Urinary bladder (tissue), 4 donors: Measurements from ENCODE around the gene ITGB2. TPM values are rescaled to one million over a fixed set of nuclear protein-coding genes. Genes with fewer than 3 reads are reported as not detected.

Source experiments
- DNase-seq: peaks from one replicate; pipeline ENCODE4 v3.0.0-alpha.2; 2015; ENCODE audit errors: extremely low spot score
- H3K27ac ChIP-seq: one replicate; pipeline ENCODE4 v1.5.1; 2013; ENCODE audit warnings: low read depth, mild to moderate bottlenecking, moderate library complexity
- H3K36me3 ChIP-seq: one replicate; pipeline ENCODE4 v1.6.1; 2013; ENCODE audit warnings: mild to moderate bottlenecking, moderate library complexity; ENCODE audit not compliant: insufficient read depth
- H3K4me1 ChIP-seq: one replicate; pipeline ENCODE4 v1.6.1; 2013; ENCODE audit warnings: mild to moderate bottlenecking, moderate library complexity; ENCODE audit not compliant: insufficient read depth
- H3K4me3 ChIP-seq: one replicate; pipeline ENCODE4 v1.5.1; 2013; ENCODE audit warnings: low read depth, low read length
- WGBS: extraction: QIAGEN DNeasy Blood & Tissue Kit; methylation state at CpG from one replicate; pipeline ENCODE4 v1.1.7; 2013; 5-methylcytosine and 5-hydroxymethylcytosine counted together
- polyA plus RNA-seq: library from polyadenylated mRNA; stranded (reverse); fragments of 200-250 nt; gene quantifications from one replicate; pipeline ENCODE4 v1.2.3, GENCODE V29; 2013
- total RNA-seq: library from RNA; depleted of rRNA; stranded (reverse); fragments of >200 nt; gene quantifications from one replicate; pipeline ENCODE4 v1.2.3, GENCODE V29; 2014
- donor health status: healthy with polysubstance abuse.
- donor health status: healthy.

The ITGB2 gene
- total and polyA plus RNA-seq, 2 donors: 20.8 to 39.9 TPM

DNA sequence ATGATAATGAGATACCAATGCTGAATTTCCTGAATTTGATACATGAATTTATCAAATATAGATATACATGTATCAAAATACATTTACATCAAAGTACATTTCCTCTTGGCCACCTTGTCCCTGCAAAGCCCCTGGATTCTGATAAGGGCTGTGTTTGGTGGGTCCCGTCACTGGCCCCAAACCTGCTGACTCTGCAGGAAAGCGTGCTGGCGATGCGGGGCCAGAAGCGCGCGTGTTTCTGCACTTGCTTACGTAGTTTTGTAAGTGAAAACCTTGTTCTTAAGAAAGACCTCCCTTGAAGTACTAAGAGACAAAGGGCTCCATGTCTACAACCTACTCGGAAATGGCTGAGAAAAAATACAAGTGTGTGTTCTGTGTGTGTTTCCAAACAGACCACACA, 11.0 kb downstream of the ITGB2 start:
- no peak overlapping the region for H3K4me3 ChIP-seq
- peaks cover 1% of the 10 kb centered on the region for H3K4me1 ChIP-seq
- WGBS: 80% methylated on average over 9 of the region's 9 CpGs
- no peaks in the 10 kb centered on the region for H3K36me3 ChIP-seq
- DNase-seq: no peak
- H3K27ac ChIP-seq: no peak overlapping the region

- 89% methylated on average over 21 of the region's 21 CpGs for WGBS
- Histone ChIP-seq H3K36me3 (no peaks in the 10 kb centered on the region), H3K27ac (no peak overlapping the region), H3K4me3 (no peak overlapping the region), H3K4me1 (peaks cover 1% of the 10 kb centered on the region)
- no peak for DNase-seq
Observed at GRCh38 chr21:44908908-44909307, 11.8 kb downstream of the ITGB2 start.

DNA sequence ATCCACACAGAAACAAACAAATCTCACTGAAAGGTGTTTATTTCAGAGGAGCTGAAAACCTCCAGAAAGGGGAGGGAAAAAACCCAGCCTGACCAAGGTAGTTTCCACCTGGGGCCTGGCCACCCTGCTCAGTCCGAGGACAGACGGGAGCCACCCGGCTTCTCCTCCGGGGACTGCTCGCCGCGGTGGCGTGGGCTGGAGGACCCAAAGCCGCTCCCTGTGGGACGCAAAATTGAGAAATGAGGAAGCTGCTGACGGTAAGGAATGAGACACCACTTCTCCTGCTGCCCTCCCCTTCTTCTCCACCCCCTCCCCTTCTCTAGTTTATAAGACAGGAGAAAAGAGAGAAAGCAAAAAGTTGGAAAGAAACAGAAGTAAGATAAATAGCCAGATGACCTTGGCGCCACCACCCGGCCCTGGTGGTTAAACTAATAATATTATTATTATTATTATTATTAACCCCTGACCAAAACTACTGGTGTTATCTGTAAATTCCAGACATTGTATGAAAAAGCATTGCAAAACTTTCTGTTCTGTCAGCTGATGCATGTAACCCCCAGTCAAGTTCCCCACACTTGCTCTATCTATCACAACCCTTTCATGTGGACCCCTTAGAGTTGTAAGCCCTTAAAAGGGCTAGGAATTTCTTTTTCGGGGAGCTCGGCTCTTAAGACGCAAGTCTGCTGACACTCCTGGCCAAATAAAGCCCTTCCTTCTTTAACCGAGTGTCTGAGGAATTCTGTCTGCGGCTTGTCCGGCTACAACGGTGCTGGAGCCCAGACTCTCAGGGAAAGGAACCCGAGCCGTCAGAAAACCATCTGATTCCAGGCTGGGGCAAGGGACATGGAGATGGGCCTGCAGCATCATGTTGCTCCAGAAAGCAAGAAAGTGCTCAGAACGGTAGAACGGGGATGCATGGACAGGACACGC, 12.5 kb downstream of the ITGB2 start:
- no peak for DNase-seq
- Histone ChIP-seq H3K27ac (no peak overlapping the region), H3K36me3 (no peaks in the 10 kb centered on the region), H3K4me3 (no peak overlapping the region), H3K4me1 (no peaks in the 10 kb centered on the region)
- WGBS: 29% methylated on average over 25 of the region's 25 CpGs

GRCh38 chr21:44907225-44907965, 13.3 kb downstream of the ITGB2 start:
- no peak for DNase-seq
- no peak overlapping the region for H3K4me3 ChIP-seq
- no peak overlapping the region for H3K27ac ChIP-seq
- H3K4me1 ChIP-seq: no peaks in the 10 kb centered on the region
- WGBS: 47% methylated on average over 16 of the region's 16 CpGs
- H3K36me3 ChIP-seq: no peaks in the 10 kb centered on the region

DNA sequence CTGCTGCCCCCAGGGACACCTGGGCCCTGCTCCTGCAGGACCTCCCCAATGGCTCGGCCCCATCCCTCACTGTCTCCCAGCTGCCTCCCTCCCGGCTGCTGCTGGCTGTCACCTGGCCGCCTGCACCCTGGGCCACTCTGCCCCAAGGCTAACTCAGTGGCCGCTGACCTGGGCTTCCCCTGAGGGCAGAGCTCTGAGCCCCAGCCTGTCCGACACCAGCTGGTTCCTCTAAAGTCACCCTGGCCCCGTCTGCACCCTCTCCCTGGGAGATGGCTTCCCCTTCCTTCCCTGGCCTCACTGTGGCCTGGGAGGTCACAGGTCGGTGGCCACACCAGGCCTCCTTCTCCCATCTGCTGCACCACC, 15.0 kb downstream of the ITGB2 start:
- H3K4me1 ChIP-seq: no peaks in the 10 kb centered on the region
- 84% methylated on average over 7 of the region's 7 CpGs for WGBS
- H3K4me3 ChIP-seq: no peak overlapping the region
- no peak overlapping the region for H3K27ac ChIP-seq
- H3K36me3 ChIP-seq: no peaks in the 10 kb centered on the region
- DNase-seq: no peak

- H3K4me3 ChIP-seq: no peak overlapping the region
- no peaks in the 10 kb centered on the region for H3K36me3 ChIP-seq
- H3K4me1 ChIP-seq: no peaks in the 10 kb centered on the region
- no peak overlapping the region for H3K27ac ChIP-seq
- no peak for DNase-seq
- 89% methylated on average over 22 of the region's 22 CpGs for WGBS
Observed at GRCh38 chr21:44905016-44905727, 15.5 kb downstream of the ITGB2 start.

DNA sequence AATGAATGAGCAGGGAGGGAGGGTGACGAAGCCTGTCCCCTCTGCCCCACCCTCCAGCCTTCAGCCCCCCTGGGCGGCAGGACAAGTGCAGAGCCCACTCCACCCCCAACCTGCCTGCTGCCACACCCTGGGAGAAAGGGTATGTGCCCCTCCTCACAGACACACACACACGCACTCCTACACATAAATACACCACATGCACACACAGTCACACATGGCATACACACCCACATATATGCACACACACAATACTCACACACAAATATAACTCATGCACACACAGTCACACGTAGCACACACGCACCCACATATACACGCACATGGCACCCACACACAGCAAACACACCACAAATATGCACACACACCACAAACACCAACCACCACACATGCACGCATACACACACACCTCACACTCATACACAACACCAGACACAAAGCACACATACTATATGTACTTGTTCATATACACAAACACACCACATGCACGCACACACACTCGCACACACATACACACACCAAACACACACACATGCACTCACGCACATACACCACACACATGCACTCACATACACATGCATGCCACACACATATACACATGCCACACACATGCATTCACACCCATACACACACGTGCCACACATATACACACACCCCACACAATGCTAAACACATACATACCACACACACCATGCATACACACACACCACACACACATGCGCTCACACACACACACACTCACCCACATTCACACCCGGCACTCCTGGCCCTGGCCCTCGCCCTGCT, 16.4 kb downstream of the ITGB2 start:
- no peaks in the 10 kb centered on the region for H3K4me1 ChIP-seq
- H3K4me3 ChIP-seq: no peak overlapping the region
- no peak overlapping the region for H3K27ac ChIP-seq
- H3K36me3 ChIP-seq: no peaks in the 10 kb centered on the region
- no peak for DNase-seq
- WGBS: 91% methylated on average over 14 of the region's 14 CpGs

- Histone ChIP-seq H3K27ac (no peak overlapping the region), H3K4me1 (no peaks in the 10 kb centered on the region), H3K4me3 (no peak overlapping the region), H3K36me3 (no peaks in the 10 kb centered on the region)
- 89% methylated on average over 22 of the region's 22 CpGs for WGBS
- DNase-seq: no peak
Observed at GRCh38 chr21:44903689-44904088, 17.0 kb downstream of the ITGB2 start.

DNA sequence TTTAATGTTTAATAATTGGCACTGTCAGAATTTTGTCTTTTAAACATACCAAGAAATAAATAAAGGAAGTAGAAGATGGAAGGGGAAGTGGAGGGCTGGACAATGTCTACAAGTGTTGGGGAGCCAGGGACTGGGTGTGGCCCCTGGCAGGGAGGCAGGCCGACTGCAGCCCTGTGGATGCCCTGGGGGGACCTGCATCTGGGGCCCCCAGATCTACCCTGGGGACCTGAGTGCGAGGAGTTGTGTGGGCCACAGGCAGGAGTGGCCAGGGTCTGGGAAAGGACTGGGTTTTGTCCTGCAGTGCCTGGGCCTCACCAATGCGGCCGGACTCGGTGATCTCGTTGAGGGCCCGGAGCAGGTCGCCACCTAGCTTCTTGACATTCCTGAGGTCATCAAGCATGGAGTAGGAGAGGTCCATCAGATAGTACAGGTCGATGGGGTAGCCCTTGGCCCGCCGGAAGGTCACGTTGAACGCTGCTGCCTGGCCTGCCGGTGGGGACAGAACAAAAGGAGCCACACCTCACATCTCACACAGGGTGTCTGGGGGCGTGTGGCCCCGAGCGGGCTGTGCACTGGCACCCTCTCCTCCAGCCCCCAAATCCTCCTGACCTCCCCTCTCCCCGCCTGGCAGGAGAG, 17.5 kb downstream of the ITGB2 start:
- no peak for DNase-seq
- Histone ChIP-seq H3K27ac (no peak overlapping the region), H3K4me1 (no peaks in the 10 kb centered on the region), H3K36me3 (no peaks in the 10 kb centered on the region), H3K4me3 (no peak overlapping the region)
- 86% methylated on average over 18 of the region's 18 CpGs for WGBS

DNA sequence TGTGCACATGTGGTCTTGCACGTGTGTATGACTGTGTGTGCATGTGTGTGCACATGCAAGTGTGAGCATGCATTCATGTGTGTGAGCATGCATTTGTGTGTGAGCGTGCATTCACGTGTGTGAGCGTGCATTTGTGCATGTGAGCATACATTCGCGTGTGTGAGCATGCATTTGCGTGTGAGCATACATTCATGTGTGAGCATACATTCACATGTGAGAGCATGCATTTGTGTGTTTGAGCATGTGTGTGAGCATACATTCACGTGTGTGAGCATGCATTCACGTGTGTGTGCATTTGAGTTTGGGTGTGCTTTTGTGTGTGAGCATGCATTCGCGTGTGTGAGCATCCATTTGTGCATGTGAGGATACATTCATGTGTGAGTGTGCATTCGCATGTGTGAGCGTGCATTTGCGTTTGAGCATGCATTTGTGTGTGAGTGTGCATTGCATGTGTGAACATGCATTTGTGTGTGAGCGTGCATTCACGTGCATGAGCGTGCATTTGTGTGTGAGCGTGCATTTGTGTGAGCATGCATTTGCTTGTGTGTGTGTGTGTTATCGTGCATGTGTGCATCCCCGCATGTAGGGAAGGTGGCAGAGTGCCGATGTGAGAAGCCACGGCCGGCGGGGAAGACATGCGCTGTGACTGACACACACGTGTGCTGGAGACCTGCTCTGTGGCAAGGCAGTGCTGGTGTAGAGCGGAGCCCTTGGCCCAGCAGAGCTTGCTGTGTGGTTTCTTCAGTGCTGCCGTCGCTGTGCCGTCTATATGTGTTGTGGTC, 18.2 kb downstream of the ITGB2 start:
- no peak for DNase-seq
- H3K4me1 ChIP-seq: no peaks in the 10 kb centered on the region

DNA sequence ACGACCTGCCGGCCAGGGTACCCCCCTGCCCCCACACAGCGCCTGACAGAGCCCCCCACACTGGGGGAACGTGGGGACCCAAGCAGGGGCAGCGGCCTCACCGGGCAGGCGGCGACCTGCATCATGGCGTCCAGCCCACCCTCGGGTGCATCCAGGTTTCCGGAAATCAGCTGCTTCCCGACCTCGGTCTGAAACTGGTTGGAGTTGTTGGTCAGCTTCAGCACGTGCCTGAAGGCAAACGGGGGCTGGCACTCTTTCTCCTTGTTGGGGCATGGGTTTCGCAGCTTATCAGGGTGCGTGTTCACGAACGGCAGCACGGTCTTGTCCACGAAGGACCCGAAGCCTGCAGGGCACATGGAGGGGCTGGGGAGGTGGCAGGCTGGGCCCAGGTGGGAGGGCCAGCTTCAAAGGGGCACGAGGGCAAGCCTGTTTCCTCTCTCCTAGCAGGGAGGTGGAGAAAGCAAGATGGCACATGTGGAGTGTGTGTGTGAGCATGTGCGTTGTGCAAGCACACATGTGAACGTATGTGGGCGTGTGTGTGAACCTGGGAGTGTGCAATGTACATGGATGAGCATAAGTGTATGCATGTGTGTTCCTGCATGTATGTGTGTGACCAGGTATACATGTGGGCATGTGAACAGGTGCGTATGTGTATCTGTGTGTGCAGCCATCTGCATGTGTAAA, 19.2 kb downstream of the ITGB2 start:
- H3K4me1 ChIP-seq: no peaks in the 10 kb centered on the region
- H3K4me3 ChIP-seq: no peak overlapping the region
- DNase-seq: no peak
- H3K36me3 ChIP-seq: no peaks in the 10 kb centered on the region
- 78% methylated on average over 27 of the region's 27 CpGs for WGBS
- no peak overlapping the region for H3K27ac ChIP-seq

More for the DNA sequence above, 18.2 kb downstream of the ITGB2 start:
- Histone ChIP-seq H3K4me3 (no peak overlapping the region), H3K36me3 (no peaks in the 10 kb centered on the region), H3K27ac (no peak overlapping the region)
- 91% methylated on average over 30 of the region's 30 CpGs for WGBS
